HFFc6 (cell line): ENCODE data around the gene PRKAG2. TPM values are rescaled to one million over a fixed set of nuclear protein-coding genes. Genes with fewer than 3 reads are reported as not detected.

ENCODE experiments used
- DNase-seq: peaks from one replicate; pipeline ENCODE4 v3.0.0-alpha.2; 2018
- H3K27ac Mint-ChIP-seq: 2 replicates; pipeline ENCODE4 v1.8.0; 2020; ENCODE audit warnings: mild to moderate bottlenecking, mixed read lengths
- H3K27me3 Mint-ChIP-seq: 2 replicates; pipeline ENCODE4 v1.8.0; 2021; ENCODE audit warnings: mild to moderate bottlenecking, moderate library complexity, mixed read lengths; ENCODE audit not compliant: insufficient read depth
- H3K36me3 Mint-ChIP-seq: 2 replicates; pipeline ENCODE4 v1.8.0; 2021; ENCODE audit warnings: low read depth, mixed read lengths
- H3K4me1 Mint-ChIP-seq: 2 replicates; pipeline ENCODE4 v1.8.0; 2020; ENCODE audit warnings: low read depth, mixed read lengths
- H3K4me3 Mint-ChIP-seq: 2 replicates; pipeline ENCODE4 v1.8.0; 2020; ENCODE audit warnings: mild to moderate bottlenecking, moderate library complexity, mixed read lengths
- H3K9me3 Mint-ChIP-seq: 2 replicates; pipeline ENCODE4 v1.8.0; 2020; ENCODE audit warnings: mild to moderate bottlenecking, mixed read lengths
- CTCF ChIP-seq: fragments of 200-600 bp; sonication (generic); IDR thresholded peaks from 2 replicates; pipeline ENCODE4 v1.5.0; 2021; ENCODE audit warnings: antibody characterized with exemption, mild to moderate bottlenecking
- total RNA-seq, 6 experiments: library from RNA; stranded (reverse); fragmentation: NEBNext Ultra II Directional; extraction: Animal tissue kit (Norgen Biotek cat#: 25700); gene quantifications; 2 replicates in 1 of 6; 3 replicates in 5 of 6; pipeline ENCODE4 v1.2.3, GENCODE V29; 2021

The PRKAG2 gene
- total RNA-seq, 6 experiments from 2014 or later, result 15.1 to 19.2 (median 18.4) TPM

GRCh38 chr7:151704960-151705635 is 171.8 kb downstream of the PRKAG2 start:
- DNase-seq, result no peak
- Mint-ChIP-seq H3K27me3 (peaks cover 7% of the 10 kb centered on the region), H3K4me1 (peaks cover 33% of the 10 kb centered on the region), H3K4me3 (no peak overlapping the region), H3K27ac (no peak overlapping the region), H3K36me3 (no peaks in the 10 kb centered on the region), H3K9me3 (no peaks in the 10 kb centered on the region)
- TF ChIP-seq CTCF, result no peak

GRCh38 chr7:151704299-151704959 is 172.5 kb downstream of the PRKAG2 start:
- Mint-ChIP-seq H3K27ac (no peak overlapping the region), H3K27me3 (peaks cover 7% of the 10 kb centered on the region), H3K36me3 (no peaks in the 10 kb centered on the region), H3K4me3 (no peak overlapping the region), H3K9me3 (no peaks in the 10 kb centered on the region), H3K4me1 (peaks cover 40% of the 10 kb centered on the region)
- TF ChIP-seq CTCF, result no peak
- no peak for DNase-seq

- no peaks in the 10 kb centered on the region for H3K36me3 Mint-ChIP-seq
- DNase-seq, result no peak
- H3K4me3 Mint-ChIP-seq, result no peak overlapping the region
- H3K27ac Mint-ChIP-seq, result no peak overlapping the region
- H3K27me3 Mint-ChIP-seq, result peaks cover 7% of the 10 kb centered on the region
- no peak for TF ChIP-seq CTCF
- peaks cover 52% of the 10 kb centered on the region for H3K4me1 Mint-ChIP-seq
- H3K9me3 Mint-ChIP-seq, result no peaks in the 10 kb centered on the region
These were observed 174.0 kb downstream of the PRKAG2 start for GRCh38 chr7:151702961-151703360.

GRCh38 chr7:151700586-151701165 is 176.2 kb downstream of the PRKAG2 start:
- Mint-ChIP-seq H3K36me3 (no peaks in the 10 kb centered on the region), H3K4me3 (no peak overlapping the region), H3K27me3 (peaks cover 7% of the 10 kb centered on the region), H3K9me3 (no peaks in the 10 kb centered on the region), H3K4me1 (peaks cover 42% of the 10 kb centered on the region), H3K27ac (no peak overlapping the region; the same call in 1 of the 2 replicates)
- TF ChIP-seq CTCF, result no peak
- DNase-seq, result peak; percentile 16

GRCh38 chr7:151699928-151700319 is 177.0 kb downstream of the PRKAG2 start:
- Mint-ChIP-seq H3K9me3 (no peaks in the 10 kb centered on the region), H3K36me3 (no peaks in the 10 kb centered on the region), H3K27me3 (peaks cover 7% of the 10 kb centered on the region), H3K4me3 (no peak overlapping the region; the same call in 1 of the 2 replicates), H3K27ac (peak overlapping the region; percentile 72; the same call in 1 of the 2 replicates), H3K4me1 (peaks cover 42% of the 10 kb centered on the region)
- TF ChIP-seq CTCF, result no peak
- no peak for DNase-seq
